ENCODE measurements around the gene MYO1F.
A peak's percentile ranks its signal among the peaks of the same experiment; 100 is the strongest.

MYO1F gene

DNA sequence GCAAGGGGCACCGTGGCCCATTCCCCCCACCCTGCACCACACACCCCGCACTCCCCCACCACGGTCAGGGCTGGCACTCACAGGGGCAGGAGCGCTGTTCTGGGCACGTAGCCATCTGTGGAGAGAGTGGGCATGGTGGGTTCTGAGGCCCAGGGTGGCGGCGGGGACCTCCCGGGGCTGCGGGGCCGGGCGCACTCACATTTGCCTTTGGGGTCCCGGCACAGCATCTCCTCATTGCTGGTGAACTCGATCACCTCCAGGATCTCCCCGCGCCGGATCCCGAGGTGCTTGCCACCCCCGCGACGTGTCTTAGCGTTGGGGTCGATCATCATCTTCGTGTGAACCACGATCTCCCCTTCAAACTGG is 86.9 kb downstream of the MYO1F start:
- no peak for DNase-seq (ENCODE audit: low spot score)

- DNase-seq (ENCODE audit: low spot score), result no peak
These were observed 87.5 kb downstream of the MYO1F start for GRCh38 chr19:8489561-8490394.

- DNase-seq (ENCODE audit: low spot score), result no peak
These were observed 88.9 kb downstream of the MYO1F start for GRCh38 chr19:8488365-8488764.

DNA sequence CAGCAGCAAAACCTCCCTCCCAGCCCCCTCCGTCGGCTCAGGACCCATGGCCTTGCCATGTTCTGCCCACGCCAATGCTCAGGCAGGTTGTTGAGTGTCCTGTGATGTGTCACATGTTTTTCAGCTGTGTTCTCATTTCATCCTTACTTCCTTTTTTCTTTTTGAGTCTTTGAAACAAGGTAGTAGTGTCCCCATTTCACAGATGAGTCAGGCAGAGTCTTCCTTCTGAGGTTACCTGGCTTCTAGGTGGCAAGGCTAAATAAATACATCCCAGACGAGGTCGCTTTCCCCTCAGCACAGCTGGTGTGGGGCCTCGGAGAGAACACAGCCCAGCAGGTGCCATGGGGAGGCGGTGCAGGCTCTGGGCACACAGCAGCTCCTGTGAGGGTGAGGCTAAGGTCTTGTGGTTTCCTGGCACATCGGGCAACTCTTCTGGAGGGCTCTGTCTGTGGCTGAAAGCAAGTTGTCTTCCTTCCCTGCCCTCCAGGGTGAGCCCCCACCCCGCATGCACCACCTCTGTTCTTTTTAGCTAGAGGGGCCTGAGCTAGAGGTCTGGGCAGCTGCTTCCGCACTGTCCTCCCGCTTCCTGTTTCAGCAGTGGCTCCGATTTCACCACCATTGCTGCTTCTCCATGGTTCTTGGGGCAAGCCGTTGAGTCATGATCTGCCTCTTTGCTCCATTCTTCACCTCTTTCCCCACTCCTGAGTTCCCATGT is 89.9 kb downstream of the MYO1F start:
- peak; percentile 57 for DNase-seq (ENCODE audit: low spot score)

GRCh38 chr19:8486661-8487136 is 90.5 kb downstream of the MYO1F start:
- DNase-seq (ENCODE audit: low spot score), result no peak

GRCh38 chr19:8485561-8486371 is 91.5 kb downstream of the MYO1F start:
- no peak for DNase-seq (ENCODE audit: low spot score)

DNA sequence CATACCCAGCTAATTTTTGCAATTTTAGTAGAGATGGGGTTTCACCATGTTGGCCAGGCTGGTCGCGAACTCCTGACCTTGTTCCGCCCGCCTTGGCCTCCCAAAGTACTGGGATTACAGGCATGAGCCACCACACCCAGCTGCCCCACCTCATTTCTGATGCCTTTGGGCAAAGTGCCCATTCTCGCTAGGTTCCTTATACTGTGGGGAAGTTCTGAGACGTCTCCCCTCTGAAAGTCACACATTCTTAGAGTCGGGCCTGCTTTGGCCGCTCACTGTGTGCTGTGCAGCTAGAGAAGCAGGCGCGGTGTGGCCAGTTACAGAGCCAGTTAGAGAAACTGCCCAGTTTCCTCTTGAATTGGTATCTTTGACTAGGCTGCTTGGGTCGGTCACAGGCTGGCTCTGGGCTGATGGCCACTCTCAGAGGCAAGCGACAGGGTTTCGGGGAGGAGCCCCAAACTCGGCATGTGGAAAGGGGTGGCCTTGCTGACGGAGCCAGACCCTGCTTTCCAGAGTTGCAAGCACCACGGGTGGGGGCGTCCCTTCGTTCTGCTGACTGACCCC is 92.8 kb downstream of the MYO1F start:
- no peak for DNase-seq (ENCODE audit: low spot score)

DNA sequence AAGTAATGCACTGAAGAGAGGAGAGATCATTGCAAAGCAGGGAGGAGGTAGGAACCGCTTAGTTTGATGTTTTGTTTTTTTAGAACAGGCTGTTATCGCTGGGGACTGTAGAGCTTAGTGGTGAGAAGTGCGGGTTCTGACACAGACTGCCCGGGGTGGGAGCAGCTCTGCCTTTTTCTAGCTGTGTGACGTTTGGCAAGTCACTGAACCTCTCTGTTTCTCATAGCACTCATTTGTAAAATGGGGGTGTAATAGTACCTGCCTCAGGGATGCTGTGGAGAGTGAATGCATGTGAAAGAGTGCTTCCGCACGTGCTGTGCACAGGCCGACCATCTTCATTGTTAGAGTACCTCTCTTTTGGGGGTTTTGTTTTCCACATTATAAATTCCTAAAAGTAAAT is 94.1 kb downstream of the MYO1F start:
- DNase-seq (ENCODE audit: low spot score), result no peak

- DNase-seq (ENCODE audit: low spot score), result no peak
These were observed 94.5 kb downstream of the MYO1F start for GRCh38 chr19:8482696-8483095.

DNA sequence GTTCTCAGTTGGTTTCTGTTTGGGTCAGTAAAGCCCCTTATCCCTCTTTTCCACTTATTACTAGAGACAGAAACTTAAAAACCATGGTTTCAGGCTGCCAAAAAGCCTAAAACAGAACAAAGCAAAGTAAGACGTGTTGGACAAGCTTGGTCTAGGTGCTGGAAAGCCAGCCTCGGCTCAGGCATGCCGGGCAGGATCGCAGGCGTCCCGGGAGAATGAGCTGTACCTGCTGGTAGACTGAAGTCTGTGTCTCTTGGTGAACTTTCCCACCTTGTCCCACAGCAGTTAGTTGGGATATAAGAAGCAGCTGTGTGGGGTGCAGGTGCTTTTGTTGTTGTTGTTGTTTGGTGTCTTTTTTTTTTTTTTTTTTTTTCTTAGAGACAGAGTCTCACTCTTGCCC is 95.6 kb downstream of the MYO1F start:
- no peak for DNase-seq (ENCODE audit: low spot score)

GRCh38 chr19:8481201-8481600 is 96.0 kb downstream of the MYO1F start:
- DNase-seq (ENCODE audit: low spot score), result no peak

GRCh38 chr19:8478598-8478997 is 98.6 kb downstream of the MYO1F start:
- no peak for DNase-seq (ENCODE audit: low spot score)

DNA sequence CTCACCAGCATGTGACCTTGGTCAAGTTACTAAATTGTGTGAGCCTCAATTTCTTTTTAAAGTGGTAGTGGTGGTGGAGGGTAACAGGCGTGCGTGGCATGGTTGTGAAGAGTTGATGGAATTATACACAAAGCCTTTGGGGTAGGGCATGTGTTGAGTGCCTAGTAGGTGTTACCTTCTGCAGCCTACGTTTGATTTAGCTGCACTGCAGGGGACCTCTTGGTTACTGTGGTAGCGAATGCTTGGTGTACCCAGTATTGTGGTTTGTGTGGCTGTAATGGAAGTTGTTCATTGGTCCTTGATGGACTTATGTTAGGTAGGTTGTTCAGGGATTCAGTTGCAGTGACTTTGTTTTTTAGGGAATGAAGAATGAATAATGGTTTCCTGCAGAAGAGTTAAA is 99.4 kb downstream of the MYO1F start:
- no peak for DNase-seq (ENCODE audit: low spot score)

- no peak for DNase-seq (ENCODE audit: low spot score)
These were observed 100.7 kb downstream of the MYO1F start for GRCh38 chr19:8476524-8476923.

GRCh38 chr19:8475005-8475404 is 102.2 kb downstream of the MYO1F start:
- DNase-seq (ENCODE audit: low spot score), result no peak

DNA sequence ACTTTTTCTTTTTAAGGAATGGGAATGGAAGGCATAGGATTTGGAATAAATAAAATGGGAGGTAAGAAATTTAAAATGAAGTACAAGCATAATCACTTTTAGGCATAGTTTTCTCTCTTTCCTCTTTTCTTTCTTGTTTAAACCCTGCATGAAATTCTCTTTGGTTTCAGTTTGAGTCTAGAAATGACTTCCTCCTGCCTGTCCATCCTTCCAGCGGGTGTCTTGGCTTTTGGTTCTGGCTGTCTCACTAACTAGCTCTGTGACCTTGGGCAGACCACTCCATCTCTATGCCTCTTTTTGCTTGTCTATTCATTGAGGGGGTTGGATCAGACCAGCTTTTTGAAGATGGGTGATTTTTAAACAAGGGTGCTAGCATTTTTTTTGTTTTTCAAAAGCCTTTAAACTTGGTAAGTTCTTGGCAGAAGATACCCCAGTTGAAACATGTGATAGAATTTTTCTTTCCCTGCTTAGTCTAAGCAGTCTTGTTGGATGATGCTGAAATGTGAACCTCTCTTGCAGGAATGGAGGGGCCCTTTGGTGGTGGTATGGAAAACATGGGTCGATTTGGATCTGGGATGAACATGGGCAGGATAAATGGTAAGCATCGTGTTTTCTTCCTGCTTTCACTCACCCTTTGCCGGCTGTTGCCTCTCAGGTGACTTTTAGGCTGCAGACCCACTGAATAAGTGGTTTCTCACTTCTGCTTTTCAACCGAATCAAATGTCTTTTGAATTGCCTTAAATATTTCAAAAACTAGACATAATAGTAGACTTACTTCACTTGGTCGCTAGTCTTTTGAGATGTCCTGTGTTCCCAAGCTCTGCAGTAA is 103.4 kb downstream of the MYO1F start:
- peak; percentile 22 for DNase-seq (ENCODE audit: low spot score)

All from activated CD4-positive, alpha-beta T cell treated with anti-CD3 and anti-CD28 coated beads, Interleukin-2, Interleukin-4, amounts not matched to agents 100 ng/mL and 50 ng/mL, durations not matched to agents 16 hours and 8 hours (primary cell).